ENCODE results near the gene SLC3A2. TPM values are rescaled to one million over a fixed set of nuclear protein-coding genes. Genes with fewer than 3 reads are reported as not detected.

SLC3A2 gene
- total RNA-seq, 1 donor from 2014 or later: 163 TPM

GRCh38 chr11:62876712-62877111 is 4.0 kb upstream of the SLC3A2 start:
- intact Hi-C loops (cut with micrococcal nuclease): no loop called here

- intact Hi-C loops (cut with micrococcal nuclease): no loop called here
These were observed 1.3 kb upstream of the SLC3A2 start for GRCh38 chr11:62879235-62879978.

- intact Hi-C loops (cut with micrococcal nuclease): loop anchor here (1.0 to 5.0 kb wide), 9 partner anchors 18 to 802 kb away; partner anchors contain the start of genes NXF1, POLR2G, RTN3 and TUT1
These were observed 379 bp upstream of the SLC3A2 start for GRCh38 chr11:62880231-62880802.

- intact Hi-C loops (cut with micrococcal nuclease): loop anchor here (1.0 to 5.0 kb wide), 9 partner anchors 51 to 800 kb away; partner anchors contain the start of genes HNRNPUL2, POLR2G, RTN3 and TUT1
These were observed 1.1 kb downstream of the SLC3A2 start for GRCh38 chr11:62881579-62882430.

GRCh38 chr11:62882431-62882749 is 1.7 kb downstream of the SLC3A2 start:
- intact Hi-C loops (cut with micrococcal nuclease): loop anchor here (5.0 kb wide), 1 partner anchor 800 kb away; the partner anchor contains the start of gene RTN3

GRCh38 chr11:62882788-62883501 is 2.2 kb downstream of the SLC3A2 start:
- intact Hi-C loops (cut with micrococcal nuclease): loop anchor here (5.0 kb wide), 1 partner anchor 799 kb away; the partner anchor contains the start of gene RTN3

- intact Hi-C loops (cut with micrococcal nuclease): loop anchor here (5.0 kb wide), 1 partner anchor 799 kb away; the partner anchor contains the start of gene RTN3
These were observed 3.0 kb downstream of the SLC3A2 start for GRCh38 chr11:62883673-62884072.

GRCh38 chr11:62885137-62885750 is 4.5 kb downstream of the SLC3A2 start:
- intact Hi-C loops (cut with micrococcal nuclease): no loop called here

- intact Hi-C loops (cut with micrococcal nuclease): no loop called here
These were observed 7.7 kb downstream of the SLC3A2 start for GRCh38 chr11:62888406-62888805.

GRCh38 chr11:62889126-62889483 is 8.4 kb downstream of the SLC3A2 start:
- intact Hi-C loops (cut with micrococcal nuclease): no loop called here

- intact Hi-C loops (cut with micrococcal nuclease): no loop called here
These were observed 9.1 kb downstream of the SLC3A2 start for GRCh38 chr11:62889484-62890437.

- intact Hi-C loops (cut with micrococcal nuclease): no loop called here
These were observed 11.6 kb downstream of the SLC3A2 start for GRCh38 chr11:62892077-62892922.

GRCh38 chr11:62895501-62895900 is 14.8 kb downstream of the SLC3A2 start:
- intact Hi-C loops (cut with micrococcal nuclease): no loop called here

GRCh38 chr11:62896049-62896448 is 15.4 kb downstream of the SLC3A2 start:
- intact Hi-C loops (cut with micrococcal nuclease): no loop called here

GRCh38 chr11:62897311-62897710 is 16.6 kb downstream of the SLC3A2 start:
- intact Hi-C loops (cut with micrococcal nuclease): no loop called here

GRCh38 chr11:62898027-62898426 is 17.3 kb downstream of the SLC3A2 start:
- intact Hi-C loops (cut with micrococcal nuclease): no loop called here

GRCh38 chr11:62902932-62903331 is 22.2 kb downstream of the SLC3A2 start:
- intact Hi-C loops (cut with micrococcal nuclease): no loop called here

- intact Hi-C loops (cut with micrococcal nuclease): no loop called here
These were observed 24.6 kb downstream of the SLC3A2 start for GRCh38 chr11:62905296-62905695.

All from T-helper 2 cell treated with Interferon-gamma antibody and Interleukin-4, amounts not matched to agents 100 ng/mL and 5 ng/mL, for 36 hours (primary cell).